Activated naive CD4-positive, alpha-beta T cell treated with anti-CD3 and anti-CD28 coated beads for 36 hours (primary cell): ENCODE results near the gene KLF2. TPM values are rescaled to one million over a fixed set of nuclear protein-coding genes. Genes with fewer than 3 reads are reported as not detected.

ENCODE experiments used
- CTCF ChIA-PET: fragments of 350-600 bp; sonication (Branson Sonifier 250); formaldehyde crosslinking; loops from one replicate; lab custom pipeline; 2021; ENCODE audit warnings: antibody characterized with exemption; lab: Charles Lee
- DNase-seq: peaks from one replicate; pipeline ENCODE4 v3.0.0-alpha.2; 2020
- H3K27ac Mint-ChIP-seq: one replicate; pipeline ENCODE4 v1.8.0; 2021; ENCODE audit warnings: mild to moderate bottlenecking, mixed read lengths
- H3K27me3 Mint-ChIP-seq: one replicate; pipeline ENCODE4 v1.8.0; 2021; ENCODE audit warnings: low read depth, mixed read lengths
- H3K36me3 Mint-ChIP-seq: one replicate; pipeline ENCODE4 v1.8.0; 2021; ENCODE audit warnings: low read depth, mixed read lengths
- H3K4me1 Mint-ChIP-seq: one replicate; pipeline ENCODE4 v1.8.0; 2021; ENCODE audit warnings: low read depth, mixed read lengths
- H3K4me3 Mint-ChIP-seq: one replicate; pipeline ENCODE4 v1.8.0; 2021; ENCODE audit warnings: mild to moderate bottlenecking, moderate library complexity, mixed read lengths
- H3K9me3 Mint-ChIP-seq: one replicate; pipeline ENCODE4 v1.8.0; 2021; ENCODE audit warnings: mixed read lengths
- intact Hi-C: fragments of 100-400 bp; cut with micrococcal nuclease; formaldehyde crosslinking; loops from one replicate; pipeline ENCODE4 v1.15.1; 2023
- total RNA-seq, 2 experiments: library from RNA; stranded (reverse); gene quantifications; one replicate each; pipeline ENCODE4 v1.2.3, GENCODE V29; 2021

KLF2 gene
- total RNA-seq, 2 experiments from 2014 or later, result 0.22 to 0.69 TPM

DNA sequence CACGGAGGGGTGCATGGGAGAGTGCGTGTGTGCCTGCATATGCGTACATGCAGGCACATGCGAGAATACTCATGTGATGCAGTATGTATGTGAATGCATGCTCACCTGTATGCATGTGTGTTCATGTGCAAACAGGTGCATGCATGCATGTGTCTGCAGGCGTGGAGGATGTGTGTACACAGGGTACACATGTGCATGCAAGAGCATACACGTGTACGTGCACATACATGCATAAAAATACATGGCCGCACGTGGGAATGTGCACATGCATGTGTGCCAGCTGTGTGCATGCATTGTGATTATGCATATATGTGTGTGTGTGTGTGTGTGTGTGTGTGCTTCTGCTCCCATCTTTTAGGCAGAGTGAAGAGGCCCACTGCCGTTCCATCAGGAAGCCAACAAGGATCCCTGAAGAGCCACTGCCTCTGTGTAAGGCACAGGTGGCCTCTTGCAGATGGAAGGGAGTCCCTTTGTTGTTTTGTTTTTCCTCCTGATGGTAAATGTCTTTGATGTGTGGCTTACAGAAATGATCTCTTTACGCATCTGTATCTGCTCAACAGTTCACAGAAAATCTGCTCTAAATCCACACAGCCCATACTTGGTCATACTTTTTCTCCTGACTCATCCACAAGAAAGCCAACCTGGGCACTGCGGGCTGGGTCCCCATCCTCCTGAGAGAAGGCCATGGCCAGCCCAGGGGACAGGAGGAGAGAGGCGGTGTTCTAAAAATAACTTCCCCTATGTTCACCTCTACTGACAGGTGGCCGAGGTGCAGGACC is 50.7 kb downstream of the KLF2 start:
- H3K27me3 Mint-ChIP-seq, result peaks cover 7% of the 10 kb centered on the region
- CTCF ChIA-PET, result interaction anchor here (0.6 to 2.9 kb wide), 7 partner anchors 7 to 129 kb away, joined by 3 to 22 read pairs (median 3); no protein-coding TSS in a partner anchor
- no peak for DNase-seq
- intact Hi-C loops, result no loop called here
- H3K4me1 Mint-ChIP-seq, result peaks cover 55% of the 10 kb centered on the region
- peaks cover 21% of the 10 kb centered on the region for H3K36me3 Mint-ChIP-seq
- no peak overlapping the region for H3K4me3 Mint-ChIP-seq
- H3K27ac Mint-ChIP-seq, result peak overlapping the region; percentile 48
- H3K9me3 Mint-ChIP-seq, result no peaks in the 10 kb centered on the region

DNA sequence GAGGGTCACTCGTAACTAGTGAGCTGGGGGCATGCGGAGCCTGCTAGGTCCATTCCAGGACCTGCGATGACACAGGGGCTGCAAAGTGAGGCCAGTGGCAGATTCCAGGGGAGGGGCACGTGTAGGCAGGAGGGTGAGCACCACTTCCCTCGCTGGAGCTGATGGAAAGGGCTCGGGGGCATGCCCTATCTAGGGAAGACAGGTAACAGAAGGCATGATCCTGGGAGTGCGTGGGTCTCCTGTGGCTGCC is 51.2 kb downstream of the KLF2 start:
- Mint-ChIP-seq H3K27ac (peak overlapping the region; percentile 48), H3K27me3 (peaks cover 3% of the 10 kb centered on the region), H3K36me3 (peaks cover 21% of the 10 kb centered on the region), H3K4me3 (no peak overlapping the region), H3K9me3 (no peaks in the 10 kb centered on the region), H3K4me1 (peaks cover 56% of the 10 kb centered on the region)
- DNase-seq, result no peak
- CTCF ChIA-PET, result interaction anchor here (0.5 to 2.9 kb wide), 9 partner anchors 11 to 129 kb away, joined by 3 to 22 read pairs (median 5); no protein-coding TSS in a partner anchor
- intact Hi-C loops, result no loop called here

DNA sequence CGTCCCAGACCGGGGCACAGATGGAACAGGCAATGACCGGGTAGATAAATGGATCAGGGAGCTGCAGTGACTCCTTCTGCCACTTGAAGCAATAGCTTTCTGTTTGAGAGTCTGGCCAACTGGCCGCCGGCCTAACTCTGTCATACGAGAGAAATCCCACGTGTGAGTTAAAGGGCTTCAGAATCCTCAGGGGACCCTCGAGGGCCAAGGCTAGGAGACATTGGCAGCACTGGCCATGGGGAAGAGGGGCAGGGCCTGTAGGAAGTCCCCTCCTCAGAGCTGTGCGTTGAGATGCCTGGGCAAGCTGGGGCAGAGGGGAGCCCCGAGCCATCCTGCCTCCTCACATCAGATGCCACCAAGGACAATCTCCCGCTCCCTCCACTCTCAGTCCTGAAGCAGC is 51.6 kb downstream of the KLF2 start:
- Mint-ChIP-seq H3K27ac (no peak overlapping the region), H3K4me3 (no peak overlapping the region), H3K27me3 (no peaks in the 10 kb centered on the region), H3K9me3 (no peaks in the 10 kb centered on the region), H3K4me1 (peaks cover 60% of the 10 kb centered on the region), H3K36me3 (peaks cover 21% of the 10 kb centered on the region)
- intact Hi-C loops, result no loop called here
- DNase-seq, result no peak
- CTCF ChIA-PET, result interaction anchor here (0.5 to 2.9 kb wide), 13 partner anchors 11 to 336 kb away, joined by 3 to 22 read pairs (median 4); no protein-coding TSS in a partner anchor

DNA sequence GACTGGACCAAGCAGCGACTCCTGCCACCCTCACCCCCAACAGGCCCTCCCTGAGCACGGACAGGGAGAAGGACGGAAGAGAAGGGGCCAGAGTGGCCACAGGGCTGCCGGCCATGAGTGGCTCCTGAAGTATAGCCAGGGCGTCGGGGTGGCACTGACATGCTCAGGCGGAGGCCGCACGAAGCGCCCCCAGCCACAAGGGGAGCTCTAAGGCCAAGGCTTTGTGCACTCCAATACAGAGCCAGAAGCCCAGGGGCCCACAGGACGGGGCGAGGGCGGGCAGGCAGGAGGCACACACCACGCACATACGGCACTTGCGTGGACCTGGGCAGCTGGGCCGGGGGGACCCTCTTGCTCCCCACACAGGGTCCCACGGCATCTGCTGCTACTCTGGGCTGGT is 52.0 kb downstream of the KLF2 start:
- intact Hi-C loops, result no loop called here
- Mint-ChIP-seq H3K9me3 (no peaks in the 10 kb centered on the region), H3K27me3 (no peaks in the 10 kb centered on the region), H3K4me3 (no peak overlapping the region), H3K4me1 (peaks cover 64% of the 10 kb centered on the region), H3K27ac (no peak overlapping the region), H3K36me3 (peaks cover 20% of the 10 kb centered on the region)
- CTCF ChIA-PET, result interaction anchor here (0.5 to 2.9 kb wide), 14 partner anchors 9 to 336 kb away, joined by 3 to 22 read pairs (median 4); no protein-coding TSS in a partner anchor
- no peak for DNase-seq

DNA sequence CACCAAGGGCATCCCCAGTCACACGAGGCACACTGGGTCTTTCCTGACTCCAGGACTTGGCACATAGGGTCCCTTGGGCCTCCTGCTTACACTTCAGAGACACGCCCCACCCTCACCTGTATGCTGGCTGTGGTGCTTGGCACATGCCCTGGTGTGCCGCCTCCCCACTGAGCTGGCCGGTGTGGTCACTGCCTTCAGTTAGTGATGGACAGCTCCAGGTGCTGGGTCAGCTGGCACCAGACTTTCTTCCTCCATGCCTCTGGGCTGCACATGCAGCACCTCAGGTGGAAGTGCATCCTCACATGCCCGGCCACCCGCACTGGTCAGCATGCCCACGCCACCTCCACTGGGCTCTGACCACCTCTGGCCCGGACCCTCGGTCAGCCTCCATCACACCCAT is 52.9 kb downstream of the KLF2 start:
- CTCF ChIA-PET, result interaction anchor here (0.9 to 2.9 kb wide), 5 partner anchors 35 to 130 kb away, joined by 4 to 22 read pairs (median 6); no protein-coding TSS in a partner anchor
- Mint-ChIP-seq H3K9me3 (no peaks in the 10 kb centered on the region), H3K27me3 (no peaks in the 10 kb centered on the region), H3K36me3 (peaks cover 18% of the 10 kb centered on the region), H3K4me1 (peaks cover 73% of the 10 kb centered on the region), H3K4me3 (no peak overlapping the region), H3K27ac (no peak overlapping the region)
- intact Hi-C loops, result no loop called here
- no peak for DNase-seq

Other genes starting within 250 kb of the KLF2 start
- 100 to 1,000 TPM; 240 to 254 TPM for gene TPM4, start 248.3 kb upstream of the KLF2 start, total RNA-seq
- gene RAB8A, start 212.9 kb upstream of the KLF2 start, total RNA-seq, result 10 to 100 TPM; 90.5 to 95.2 TPM
- 10 to 100 TPM; 18.3 to 20.7 TPM for gene HSH2D, start 181.1 kb upstream of the KLF2 start, total RNA-seq
- gene CIB3, start 151.3 kb upstream of the KLF2 start, total RNA-seq, result not detected
- gene FAM32A, start 139.4 kb upstream of the KLF2 start, total RNA-seq, result 10 to 100 TPM; 38.2 to 41.9 TPM
- 100 to 1,000 TPM; 113 to 123 TPM for gene AP1M1, start 126.9 kb upstream of the KLF2 start, total RNA-seq
- 10 to 100 TPM; 17.3 to 21.0 TPM for gene EPS15L1, start 147.1 kb downstream of the KLF2 start, total RNA-seq
- gene CALR3, start 171.3 kb downstream of the KLF2 start, total RNA-seq, result not detected
- gene C19orf44, start 171.6 kb downstream of the KLF2 start, total RNA-seq, result 1 to 10 TPM; 2.1 to 2.6 TPM
- gene CHERP, start 217.6 kb downstream of the KLF2 start, total RNA-seq, result 10 to 100 TPM; 54.4 to 54.7 TPM
- gene SLC35E1, start 247.6 kb downstream of the KLF2 start, total RNA-seq, result 10 to 100 TPM; 21.7 to 22.1 TPM